Spinal cord (tissue), 10 donors: Measurements from ENCODE around the gene WNT7B. TPM values are rescaled to one million over a fixed set of nuclear protein-coding genes. Genes with fewer than 3 reads are reported as not detected.

Experiments
- DNase-seq, 6 donors: peaks; one replicate each; pipeline versions ENCODE4 v3.0.0 to v3.0.0-alpha.2; 2013 to 2015; ENCODE audit warnings: low spot score in 6 of 6, low read depth in 4 of 6
- H3K27ac ChIP-seq: one replicate; pipeline ENCODE4 v1.5.1; 2013; ENCODE audit warnings: low read depth, low read length, control low read depth
- H3K27me3 ChIP-seq: one replicate; pipeline ENCODE4 v1.6.1; 2013; ENCODE audit warnings: low read length; ENCODE audit not compliant: control insufficient read depth, insufficient read depth
- H3K36me3 ChIP-seq: one replicate; pipeline ENCODE4 v1.6.1; 2013; ENCODE audit warnings: low read length; ENCODE audit not compliant: control insufficient read depth, insufficient read depth
- H3K4me1 ChIP-seq: one replicate; pipeline ENCODE4 v1.6.1; 2013; ENCODE audit warnings: low read length; ENCODE audit not compliant: control insufficient read depth, insufficient read depth
- H3K4me3 ChIP-seq: one replicate; pipeline ENCODE4 v1.5.1; 2013; ENCODE audit warnings: low read depth, low read length, control low read depth
- H3K9me3 ChIP-seq: one replicate; pipeline ENCODE4 v1.6.1; 2013; ENCODE audit warnings: low read length; ENCODE audit not compliant: control insufficient read depth, insufficient read depth
- WGBS: methylation state at CpG from one replicate; pipeline ENCODE4 v1.1.5; 2013; ENCODE audit warnings: missing lambda C conversion rate; ENCODE audit not compliant: insufficient coverage; 5-methylcytosine and 5-hydroxymethylcytosine counted together
- polyA plus RNA-seq, 2 donors: library from polyadenylated mRNA; unstranded; fragments of 120-200 nt; gene quantifications; one replicate each; pipeline ENCODE4 v1.2.1, GENCODE V29; 2013; ENCODE audit not compliant: insufficient read length in 2 of 2
- total RNA-seq, 2 donors: library from RNA; depleted of rRNA in 1 of 2; stranded (reverse); fragments of 120-200 nt in 1 of 2; fragments of >200 nt in 1 of 2; gene quantifications; one replicate each; pipeline versions ENCODE4 v1.2.3 to v1.2.4, GENCODE V29; 2013 to 2014
- donor health status: healthy.

The WNT7B gene
- total and polyA plus RNA-seq, 4 donors: 2.6 to 24.9 (median 13.3) TPM

GRCh38 chr22:46002757-46003270, 25.9 kb upstream of the WNT7B start:
- peak overlapping the region; percentile 6 for H3K27ac ChIP-seq

GRCh38 chr22:46001426-46002106, 24.6 kb upstream of the WNT7B start:
- WGBS: 19% methylated on average over 22 of the region's 22 CpGs
- peak overlapping the region; percentile 71 for H3K27ac ChIP-seq
- peak in 2 of 6 donors; percentile 66 to 84 for DNase-seq
- H3K4me3 ChIP-seq: no peak overlapping the region
- H3K4me1 ChIP-seq: peaks cover 85% of the 10 kb centered on the region
- H3K36me3 ChIP-seq: peaks cover 2% of the 10 kb centered on the region
- no peaks in the 10 kb centered on the region for H3K27me3 ChIP-seq
- no peaks in the 10 kb centered on the region for H3K9me3 ChIP-seq

More at GRCh38 chr22:46002757-46003270, 25.9 kb upstream of the WNT7B start:
- H3K9me3 ChIP-seq: no peaks in the 10 kb centered on the region
- no peaks in the 10 kb centered on the region for H3K27me3 ChIP-seq
- 84% methylated on average over 6 of the region's 8 CpGs for WGBS
- peaks cover 85% of the 10 kb centered on the region for H3K4me1 ChIP-seq
- H3K36me3 ChIP-seq: peaks cover 12% of the 10 kb centered on the region
- DNase-seq: no peak
- no peak overlapping the region for H3K4me3 ChIP-seq

- H3K4me1 ChIP-seq: peaks cover 85% of the 10 kb centered on the region
- 69% methylated on average over 2 of the region's 3 CpGs for WGBS
- H3K27me3 ChIP-seq: no peaks in the 10 kb centered on the region
- peak overlapping the region; percentile 71 for H3K27ac ChIP-seq
- no peak overlapping the region for H3K4me3 ChIP-seq
- no peaks in the 10 kb centered on the region for H3K9me3 ChIP-seq
- H3K36me3 ChIP-seq: peaks cover 2% of the 10 kb centered on the region
- DNase-seq: no peak
These were observed 24.1 kb upstream of the WNT7B start for GRCh38 chr22:46001046-46001425.

- 87% methylated on average over 10 of the region's 17 CpGs for WGBS
- Histone ChIP-seq H3K27ac (no peak overlapping the region), H3K4me1 (peaks cover 90% of the 10 kb centered on the region)
These were observed 23.4 kb upstream of the WNT7B start for GRCh38 chr22:46000081-46001027.

GRCh38 chr22:45999379-45999971, 22.5 kb upstream of the WNT7B start:
- Histone ChIP-seq H3K4me1 (peaks cover 96% of the 10 kb centered on the region), H3K9me3 (no peaks in the 10 kb centered on the region), H3K4me3 (no peak overlapping the region), H3K27ac (no peak overlapping the region), H3K36me3 (peaks cover 2% of the 10 kb centered on the region), H3K27me3 (no peaks in the 10 kb centered on the region)
- DNase-seq: peak in 1 of 6 donors; percentile 20
- 90% methylated on average over 13 of the region's 14 CpGs for WGBS

More at GRCh38 chr22:46000081-46001027, 23.4 kb upstream of the WNT7B start:
- DNase-seq: no peak
- peaks cover 2% of the 10 kb centered on the region for H3K36me3 ChIP-seq
- H3K9me3 ChIP-seq: no peaks in the 10 kb centered on the region
- no peak overlapping the region for H3K4me3 ChIP-seq
- no peaks in the 10 kb centered on the region for H3K27me3 ChIP-seq

- DNase-seq: peak in 1 of 6 donors; percentile 1
- Histone ChIP-seq H3K36me3 (no peaks in the 10 kb centered on the region), H3K27ac (no peak overlapping the region), H3K4me1 (peaks cover 90% of the 10 kb centered on the region), H3K4me3 (no peak overlapping the region), H3K27me3 (no peaks in the 10 kb centered on the region), H3K9me3 (no peaks in the 10 kb centered on the region)
- WGBS: 76% methylated on average over 8 of the region's 13 CpGs
These were observed 21.8 kb upstream of the WNT7B start for GRCh38 chr22:45998638-45999378.

- DNase-seq: no peak
- Histone ChIP-seq H3K36me3 (no peaks in the 10 kb centered on the region), H3K9me3 (no peaks in the 10 kb centered on the region), H3K27me3 (no peaks in the 10 kb centered on the region), H3K27ac (no peak overlapping the region), H3K4me3 (no peak overlapping the region), H3K4me1 (peaks cover 84% of the 10 kb centered on the region)
- 60% methylated on average over 17 of the region's 17 CpGs for WGBS
These were observed 21.0 kb upstream of the WNT7B start for GRCh38 chr22:45997777-45998637.

GRCh38 chr22:45997077-45997776, 20.3 kb upstream of the WNT7B start:
- H3K27ac ChIP-seq: peak overlapping the region; percentile 64
- no peak overlapping the region for H3K4me3 ChIP-seq
- no peaks in the 10 kb centered on the region for H3K36me3 ChIP-seq
- 15% methylated on average over 9 of the region's 16 CpGs for WGBS
- DNase-seq: peak in 3 of 6 donors; percentile 58 to 89 (median 80)
- H3K4me1 ChIP-seq: peaks cover 77% of the 10 kb centered on the region
- no peaks in the 10 kb centered on the region for H3K27me3 ChIP-seq
- H3K9me3 ChIP-seq: no peaks in the 10 kb centered on the region
